ENCODE results near the gene SHOC1.
A peak's percentile ranks its signal among the peaks of the same experiment; 100 is the strongest.
"Not testable (repeated sequence)": the region's sequence is repeated elsewhere in the genome, so short reads cannot be mapped to it uniquely, and the experiment has no call there.

Gene SHOC1

DNA sequence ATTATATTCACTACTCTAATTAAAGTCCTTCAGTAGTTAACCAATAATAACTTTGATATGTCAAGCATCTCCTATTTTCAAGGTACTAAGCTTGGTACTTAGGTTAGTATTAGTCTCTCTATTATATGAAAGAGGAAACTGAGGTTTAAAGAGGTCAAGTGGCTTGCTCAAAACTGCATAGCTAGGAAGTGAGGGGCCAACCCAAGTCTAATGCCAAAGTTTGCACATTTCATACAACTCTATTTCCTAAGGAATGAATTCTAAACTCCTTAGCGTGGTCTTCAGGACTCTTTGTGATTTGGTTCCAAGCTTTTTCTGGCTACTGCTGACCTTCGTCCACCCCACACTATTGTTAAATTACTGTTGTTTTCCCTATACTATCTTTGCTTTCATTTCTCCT lies 9.9 kb upstream of the SHOC1 start:
- DNase-seq: no peak

DNA sequence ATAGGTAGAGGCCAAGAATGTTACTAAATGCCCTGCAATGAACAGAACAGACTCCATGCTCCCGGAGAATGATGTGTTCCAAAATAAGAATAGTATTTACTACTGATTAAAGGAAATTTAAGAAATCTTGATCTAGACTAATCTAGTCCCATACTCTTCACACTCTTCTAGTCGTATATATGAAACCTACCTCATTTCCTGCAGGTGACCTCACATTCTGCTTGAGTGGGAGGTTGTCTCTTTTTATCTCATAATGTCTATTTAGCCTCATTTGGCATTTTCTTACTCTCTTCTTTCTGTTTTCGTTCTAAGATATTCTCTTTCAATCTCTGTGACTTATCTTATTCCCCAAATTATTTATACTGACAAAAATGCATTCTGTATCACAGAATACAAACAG lies 9.2 kb upstream of the SHOC1 start:
- DNase-seq: no peak

DNA sequence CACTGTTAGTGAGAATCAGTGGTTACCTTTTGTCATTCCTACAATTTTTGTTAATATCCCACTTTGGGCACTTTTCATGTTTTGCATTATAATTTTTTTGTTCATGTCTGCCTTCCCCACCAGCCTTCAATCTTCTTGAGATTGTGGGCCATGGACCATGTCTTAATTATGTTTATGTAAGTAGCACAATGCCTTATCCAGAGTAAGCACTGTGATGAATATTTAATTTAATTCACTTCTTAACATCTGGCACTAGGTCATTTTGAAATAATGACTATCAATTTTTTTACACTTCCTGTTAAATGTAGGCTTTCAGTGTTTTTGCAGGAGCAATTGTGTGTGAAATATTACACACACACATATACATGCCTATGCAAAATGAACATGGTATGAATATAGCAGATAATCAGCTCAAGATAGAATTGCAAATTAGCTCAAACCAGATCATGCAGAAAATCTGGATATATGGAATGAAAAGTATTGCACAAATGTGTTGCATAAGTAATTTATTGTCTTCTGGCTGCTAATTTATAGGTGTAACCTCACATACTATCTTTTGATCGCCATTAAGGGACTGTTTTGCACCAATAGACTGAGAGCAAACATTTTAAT lies 5.3 kb upstream of the SHOC1 start:
- DNase-seq: no peak

DNA sequence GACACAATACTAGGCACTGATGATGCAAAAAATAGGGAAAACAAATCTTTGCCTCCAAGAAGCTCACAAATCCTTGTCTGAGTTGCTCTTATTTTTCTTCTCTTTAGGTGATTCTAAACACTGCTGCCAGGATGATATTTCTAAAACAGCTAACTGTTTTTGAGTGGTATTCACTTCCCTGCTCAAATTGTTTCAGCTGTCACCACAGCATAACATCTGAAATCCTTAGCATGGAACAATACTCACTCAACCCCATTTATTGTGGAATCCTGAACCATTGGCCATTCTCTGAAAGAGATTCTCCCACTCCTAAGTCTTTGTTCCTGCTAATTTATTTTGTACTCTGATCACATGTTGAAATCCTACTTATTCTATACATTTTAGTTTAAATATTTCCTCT lies 4.8 kb upstream of the SHOC1 start:
- no peak for DNase-seq

DNA sequence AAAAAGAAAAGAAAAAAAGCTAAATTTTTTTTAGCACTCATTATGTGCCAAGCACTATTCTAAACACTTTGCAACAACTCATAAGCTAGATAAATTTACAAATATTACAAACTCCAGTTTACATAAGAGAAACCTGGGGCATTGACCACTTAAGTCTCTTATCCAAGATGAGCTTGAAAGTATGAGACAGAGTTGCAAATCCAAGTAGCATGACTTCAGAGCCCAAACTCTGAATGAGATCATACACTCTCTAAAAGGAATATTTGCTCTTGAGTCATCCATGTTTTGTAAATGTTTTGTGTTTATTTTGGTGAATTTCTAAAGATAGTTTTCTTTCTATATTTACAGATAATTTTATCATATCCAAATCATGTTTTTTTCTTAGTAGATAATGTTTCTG lies 4.0 kb upstream of the SHOC1 start:
- DNase-seq: no peak

DNA sequence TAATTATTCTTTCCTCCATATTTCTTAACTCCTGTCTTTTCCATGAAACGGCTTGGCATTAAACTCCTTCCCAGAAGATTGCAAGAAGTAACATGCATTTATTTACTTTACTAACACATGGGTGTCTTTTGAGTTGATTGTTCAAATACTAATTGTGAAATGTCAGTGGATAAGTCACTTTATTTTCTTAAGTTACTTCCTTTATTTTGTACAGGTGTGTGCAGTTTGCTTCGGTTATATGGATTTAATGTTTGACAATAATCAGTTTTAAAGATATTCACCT lies 761 bp upstream of the SHOC1 start:
- DNase-seq: no peak

DNA sequence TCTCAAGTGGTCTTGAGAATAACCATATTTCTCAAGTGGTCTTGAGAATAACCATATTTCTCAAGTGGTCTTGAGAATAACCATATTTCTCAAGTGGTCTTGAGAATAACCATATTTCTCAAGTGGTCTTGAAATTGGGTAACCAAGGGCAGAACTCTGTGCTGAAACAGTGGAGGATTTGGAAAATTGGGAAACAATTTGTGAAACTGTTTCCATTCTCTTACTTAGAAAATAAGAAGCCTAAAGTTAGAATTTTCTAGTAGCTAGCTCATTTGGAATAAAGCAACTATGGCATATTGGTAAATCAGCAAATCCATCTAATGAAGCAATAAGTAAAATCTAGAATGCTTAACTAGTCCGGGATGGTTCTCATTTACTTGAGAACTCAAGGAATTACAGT lies 2.9 kb downstream of the SHOC1 start:
- DNase-seq: not testable (repeated sequence)

DNA sequence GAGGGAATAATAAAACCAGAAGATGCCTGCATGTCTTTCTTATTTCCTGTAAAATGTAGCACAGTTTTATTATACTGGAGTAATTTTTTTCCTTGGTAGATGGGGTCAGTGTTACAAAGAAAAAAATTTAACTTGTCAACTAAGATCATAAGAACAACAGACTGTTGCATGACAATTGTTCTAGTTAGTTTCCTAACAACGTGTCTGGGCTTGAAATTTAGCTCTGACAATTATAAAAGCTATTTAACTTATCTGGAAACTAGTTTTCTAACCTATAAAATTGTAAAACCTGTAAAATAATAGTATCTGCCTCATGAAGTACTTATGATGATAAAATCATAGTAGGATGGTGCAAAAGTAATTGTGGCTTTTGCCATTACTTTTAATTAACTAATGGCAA lies 4.9 kb downstream of the SHOC1 start:
- no peak for DNase-seq

DNA sequence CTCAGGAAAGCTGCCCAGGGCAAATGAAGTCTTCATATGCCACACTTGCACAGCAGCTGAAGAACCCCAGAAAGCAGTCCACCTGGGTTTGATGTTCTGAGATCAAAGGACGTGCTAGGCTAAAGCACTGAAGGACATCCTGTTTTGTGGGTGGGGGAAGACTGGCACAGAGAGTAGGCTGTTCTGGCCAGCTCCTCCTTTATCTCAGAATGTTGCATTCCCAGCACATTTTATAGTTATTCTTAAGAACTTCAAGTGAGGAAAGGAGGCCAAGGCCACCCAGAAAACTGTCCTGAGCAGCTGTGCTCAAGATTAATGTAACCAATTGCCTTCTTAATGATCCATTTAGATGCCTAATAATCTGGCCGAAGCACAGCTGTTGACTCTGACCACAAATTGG lies 10.9 kb downstream of the SHOC1 start:
- no peak for DNase-seq

DNA sequence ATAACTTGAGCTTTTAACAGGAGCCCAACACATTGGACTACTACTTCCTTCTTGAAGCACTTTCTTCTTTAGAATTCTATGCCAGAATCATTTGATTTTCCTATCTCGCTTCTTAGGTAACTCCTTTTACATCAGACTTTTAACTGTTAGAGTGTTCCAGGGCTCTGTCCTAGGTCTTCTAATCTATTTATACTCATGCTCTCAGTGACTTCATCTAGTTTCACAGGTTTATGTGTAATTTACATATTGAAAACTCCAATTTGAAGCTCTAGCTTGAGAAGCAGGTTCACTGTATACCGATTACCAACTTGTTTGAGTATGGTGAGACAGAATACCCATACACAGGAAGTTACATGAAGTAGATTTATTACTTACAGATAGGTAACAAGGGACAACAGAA lies 11.3 kb downstream of the SHOC1 start:
- no peak for DNase-seq

DNA sequence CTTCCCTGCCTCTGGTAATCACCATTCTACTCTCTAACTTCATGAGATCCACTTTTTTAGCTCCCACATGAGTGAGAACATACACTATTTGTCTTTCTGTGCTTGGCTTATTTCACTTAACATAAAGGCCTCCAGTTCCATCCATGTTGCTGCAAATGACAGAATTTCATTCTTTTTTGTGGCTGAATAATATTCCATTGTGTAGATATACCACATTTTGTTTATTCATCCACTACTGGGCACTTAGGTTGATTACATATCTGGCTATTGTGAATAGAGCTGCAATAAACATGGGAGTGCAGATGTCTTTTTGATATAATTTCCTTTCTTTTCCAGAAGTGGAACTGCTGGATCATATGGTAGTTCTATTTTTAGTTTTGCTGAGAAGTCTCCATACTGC lies 28.7 kb downstream of the SHOC1 start:
- DNase-seq: no peak

DNA sequence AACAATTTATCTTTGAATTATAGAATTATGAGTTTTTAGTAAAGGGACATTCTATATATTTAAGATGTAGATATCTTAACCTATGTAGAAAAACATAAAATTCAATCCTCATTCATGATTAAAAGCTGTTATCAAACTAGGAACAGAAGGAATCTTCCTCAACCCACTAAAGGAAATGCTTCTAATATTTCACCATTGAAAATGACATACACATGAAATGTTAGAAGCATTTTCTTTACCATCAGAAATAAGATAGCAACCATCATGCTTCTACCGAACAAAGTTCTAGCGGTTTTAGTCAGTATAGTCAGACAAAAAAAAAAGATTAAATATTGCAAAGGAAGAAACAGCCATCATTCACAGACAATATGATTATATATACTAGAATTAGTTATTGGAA lies 32.2 kb downstream of the SHOC1 start:
- no peak for DNase-seq

DNA sequence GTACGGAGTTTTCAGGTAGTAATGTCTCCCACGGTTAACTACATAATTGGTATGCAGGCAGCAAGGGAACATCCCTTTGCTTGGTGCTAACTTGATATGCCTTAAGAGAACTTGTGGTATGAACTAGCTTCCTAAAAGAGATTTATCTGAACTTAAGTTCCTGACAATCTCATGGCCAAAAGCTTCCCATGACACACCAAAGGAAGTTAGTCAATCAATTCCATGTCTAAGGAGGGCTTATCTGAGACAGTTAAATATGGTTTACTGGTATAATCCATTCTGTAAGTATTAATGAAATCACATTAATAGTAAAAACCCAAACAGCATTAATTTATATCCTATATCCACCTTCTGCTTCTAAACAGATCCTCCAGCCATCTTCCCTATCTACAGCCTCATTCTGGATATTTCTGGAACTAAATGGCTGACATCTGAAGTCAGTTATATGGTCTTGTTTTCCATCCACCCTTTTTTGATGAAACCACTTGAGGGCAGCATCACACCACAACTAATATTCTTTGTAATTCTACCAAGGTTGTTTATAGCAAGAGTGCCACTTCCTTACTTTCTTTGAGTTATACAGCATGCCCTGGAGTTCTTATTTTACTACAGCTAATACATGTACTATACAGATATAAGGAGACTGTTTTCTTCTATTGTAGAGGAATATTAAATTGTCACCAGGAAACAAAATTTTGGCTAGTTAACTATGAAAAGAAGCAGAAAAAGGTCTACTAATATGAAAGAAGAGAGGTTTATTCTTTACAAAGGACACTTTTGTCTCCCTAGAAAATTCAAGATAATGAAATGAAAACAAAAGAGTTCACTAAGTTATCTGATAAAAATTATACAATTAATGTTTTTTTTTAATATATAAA lies 34.7 kb downstream of the SHOC1 start:
- DNase-seq: peak; percentile 93

DNA sequence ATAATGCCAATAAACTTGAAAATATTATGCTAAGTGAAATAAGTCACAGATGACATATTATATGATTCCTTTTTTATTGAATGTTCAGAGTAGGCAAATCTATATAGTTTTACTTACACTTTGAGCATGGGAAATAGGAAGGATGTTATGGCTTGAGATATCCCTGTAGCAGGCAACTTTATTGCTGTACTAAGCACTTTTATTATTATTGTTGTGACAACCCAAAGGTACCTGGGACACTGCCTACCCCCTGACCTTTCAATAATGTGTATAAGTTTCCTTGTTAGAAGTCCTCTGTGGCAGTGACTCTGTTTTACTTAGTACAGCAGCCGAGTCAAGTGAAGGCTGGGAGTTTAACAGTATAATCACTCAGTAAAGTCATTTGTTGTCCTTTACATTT lies 39.9 kb downstream of the SHOC1 start:
- DNase-seq: no peak

DNA sequence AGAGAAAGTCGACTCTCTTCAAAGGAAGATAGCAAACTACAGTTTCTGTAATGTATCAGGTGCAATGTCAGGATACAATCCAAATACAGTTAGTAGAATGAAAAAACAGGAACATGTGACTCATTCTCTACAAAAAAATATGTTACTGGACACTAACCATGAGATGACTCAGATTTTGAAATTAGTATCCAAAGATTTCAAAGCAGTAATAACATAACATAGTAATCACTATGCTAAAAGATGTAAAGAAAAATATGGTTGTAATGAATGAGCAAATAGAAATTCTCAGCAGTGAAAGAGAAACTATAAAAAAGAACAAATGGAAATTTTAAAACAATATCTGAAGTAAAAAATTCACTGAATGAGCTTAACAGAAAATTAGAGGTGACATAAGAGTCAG lies 42.3 kb downstream of the SHOC1 start:
- no peak for DNase-seq
